Measurements from ENCODE around the gene ARHGEF26. TPM values are rescaled to one million over a fixed set of nuclear protein-coding genes. Genes with fewer than 3 reads are reported as not detected.

ARHGEF26 gene
- total and polyA plus RNA-seq, 4 donors = 12.3 to 45.5 (median 28.5) TPM

DNA sequence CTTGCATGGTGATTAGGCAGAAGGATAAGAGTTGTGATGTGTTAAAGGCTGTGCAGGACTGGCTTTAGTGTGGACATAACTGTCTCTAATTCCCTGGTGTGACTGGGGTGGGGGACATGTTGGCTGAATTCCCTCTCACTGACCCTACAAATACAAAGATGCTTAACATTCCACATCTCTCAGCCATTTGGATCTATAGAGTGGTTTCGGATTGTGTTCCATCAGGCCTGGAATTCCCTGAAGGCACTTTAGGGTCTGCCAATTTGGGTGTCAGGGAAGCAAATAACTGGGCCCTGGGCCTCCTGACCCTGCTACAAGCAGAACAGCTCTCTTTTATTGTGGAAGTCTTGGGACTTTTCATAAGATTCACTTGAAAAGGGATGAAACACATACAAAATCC, 56.2 kb downstream of the ARHGEF26 start:
- DNase-seq (peak; percentile 29 to 36 (median 29)), ATAC-seq (ENCODE audit: insufficient read depth, low FRiP score) (no peak)
- Histone ChIP-seq H3K9ac (ENCODE audit: insufficient read depth in 1 of 2, low read length in 2 of 2) (no peak overlapping the region), H3K4me1 (ENCODE audit: control insufficient read depth in 5 of 5, insufficient read depth in 5 of 5, low read length in 5 of 5) (peaks cover 0 to 11% (median 0%) of the 10 kb centered on the region in 5 donors), H3K4me3 (no peak overlapping the region), H3K36me3 (ENCODE audit: control insufficient read depth in 4 of 4, insufficient read depth in 4 of 4, low read length in 4 of 4) (no peaks in the 10 kb centered on the region), H3K27me3 (ENCODE audit: control insufficient read depth in 3 of 3, insufficient read depth in 3 of 3, low read length in 2 of 3) (no peaks in the 10 kb centered on the region), H3K9me3 (ENCODE audit: control insufficient read depth in 4 of 4, insufficient read depth in 3 of 4, low read length in 3 of 4) (peaks cover 0 to 6% (median 0%) of the 10 kb centered on the region in 4 donors), H3K27ac (ENCODE audit: low read depth in 1 of 2, low read length in 1 of 2) (no peak overlapping the region)
- TF ChIP-seq, protein P1, sequence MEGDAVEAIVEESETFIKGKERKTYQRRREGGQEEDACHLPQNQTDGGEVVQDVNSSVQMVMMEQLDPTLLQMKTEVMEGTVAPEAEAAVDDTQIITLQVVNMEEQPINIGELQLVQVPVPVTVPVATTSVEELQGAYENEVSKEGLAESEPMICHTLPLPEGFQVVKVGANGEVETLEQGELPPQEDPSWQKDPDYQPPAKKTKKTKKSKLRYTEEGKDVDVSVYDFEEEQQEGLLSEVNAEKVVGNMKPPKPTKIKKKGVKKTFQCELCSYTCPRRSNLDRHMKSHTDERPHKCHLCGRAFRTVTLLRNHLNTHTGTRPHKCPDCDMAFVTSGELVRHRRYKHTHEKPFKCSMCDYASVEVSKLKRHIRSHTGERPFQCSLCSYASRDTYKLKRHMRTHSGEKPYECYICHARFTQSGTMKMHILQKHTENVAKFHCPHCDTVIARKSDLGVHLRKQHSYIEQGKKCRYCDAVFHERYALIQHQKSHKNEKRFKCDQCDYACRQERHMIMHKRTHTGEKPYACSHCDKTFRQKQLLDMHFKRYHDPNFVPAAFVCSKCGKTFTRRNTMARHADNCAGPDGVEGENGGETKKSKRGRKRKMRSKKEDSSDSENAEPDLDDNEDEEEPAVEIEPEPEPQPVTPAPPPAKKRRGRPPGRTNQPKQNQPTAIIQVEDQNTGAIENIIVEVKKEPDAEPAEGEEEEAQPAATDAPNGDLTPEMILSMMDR (IDR thresholded peaks at IDR 0.05; ENCODE audit: control extremely low read depth, extremely low read depth) = no peak
- WGBS, 2 donors = 83 to 90% methylated on average over 1 of the region's 1 CpG

DNA sequence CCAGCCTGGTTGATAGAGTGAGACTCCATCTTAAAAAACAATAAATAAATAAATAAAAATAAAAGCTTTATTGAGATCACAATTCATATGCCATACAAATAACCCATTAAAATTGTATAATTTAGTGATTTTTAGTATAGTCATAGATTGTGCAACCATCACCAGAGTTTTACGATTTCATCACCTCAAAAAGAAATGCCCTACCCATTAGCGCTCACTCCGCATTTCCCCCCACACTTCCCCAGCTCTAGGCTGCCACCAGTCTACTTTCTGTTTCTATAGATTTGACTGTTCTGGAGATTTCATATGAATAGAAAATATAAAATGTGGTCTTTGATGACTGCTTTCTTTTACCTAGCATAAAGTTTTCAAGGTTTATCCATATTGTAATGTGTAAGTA, 57.0 kb downstream of the ARHGEF26 start:
- H3K9ac ChIP-seq (ENCODE audit: insufficient read depth in 1 of 2, low read length in 2 of 2) = no peak overlapping the region
- H3K27me3 ChIP-seq (ENCODE audit: control insufficient read depth in 3 of 3, insufficient read depth in 3 of 3, low read length in 2 of 3) = no peaks in the 10 kb centered on the region
- no peaks in the 10 kb centered on the region for H3K36me3 ChIP-seq (ENCODE audit: control insufficient read depth in 4 of 4, insufficient read depth in 4 of 4, low read length in 4 of 4)
- ATAC-seq (ENCODE audit: insufficient read depth, low FRiP score) (no peak), DNase-seq (no peak)
- H3K4me3 ChIP-seq = no peak overlapping the region
- H3K27ac ChIP-seq (ENCODE audit: low read depth in 1 of 2, low read length in 1 of 2) = no peak overlapping the region
- peaks cover 0 to 6% (median 0%) of the 10 kb centered on the region in 4 donors for H3K9me3 ChIP-seq (ENCODE audit: control insufficient read depth in 4 of 4, insufficient read depth in 3 of 4, low read length in 3 of 4)
- TF ChIP-seq, protein P1 (IDR thresholded peaks at IDR 0.05; ENCODE audit: control extremely low read depth, extremely low read depth) = no peak
- 61 to 70% methylated on average over 3 of the region's 3 CpGs for WGBS, 2 donors
- H3K4me1 ChIP-seq (ENCODE audit: control insufficient read depth in 5 of 5, insufficient read depth in 5 of 5, low read length in 5 of 5) = peaks cover 0 to 11% (median 0%) of the 10 kb centered on the region in 5 donors

DNA sequence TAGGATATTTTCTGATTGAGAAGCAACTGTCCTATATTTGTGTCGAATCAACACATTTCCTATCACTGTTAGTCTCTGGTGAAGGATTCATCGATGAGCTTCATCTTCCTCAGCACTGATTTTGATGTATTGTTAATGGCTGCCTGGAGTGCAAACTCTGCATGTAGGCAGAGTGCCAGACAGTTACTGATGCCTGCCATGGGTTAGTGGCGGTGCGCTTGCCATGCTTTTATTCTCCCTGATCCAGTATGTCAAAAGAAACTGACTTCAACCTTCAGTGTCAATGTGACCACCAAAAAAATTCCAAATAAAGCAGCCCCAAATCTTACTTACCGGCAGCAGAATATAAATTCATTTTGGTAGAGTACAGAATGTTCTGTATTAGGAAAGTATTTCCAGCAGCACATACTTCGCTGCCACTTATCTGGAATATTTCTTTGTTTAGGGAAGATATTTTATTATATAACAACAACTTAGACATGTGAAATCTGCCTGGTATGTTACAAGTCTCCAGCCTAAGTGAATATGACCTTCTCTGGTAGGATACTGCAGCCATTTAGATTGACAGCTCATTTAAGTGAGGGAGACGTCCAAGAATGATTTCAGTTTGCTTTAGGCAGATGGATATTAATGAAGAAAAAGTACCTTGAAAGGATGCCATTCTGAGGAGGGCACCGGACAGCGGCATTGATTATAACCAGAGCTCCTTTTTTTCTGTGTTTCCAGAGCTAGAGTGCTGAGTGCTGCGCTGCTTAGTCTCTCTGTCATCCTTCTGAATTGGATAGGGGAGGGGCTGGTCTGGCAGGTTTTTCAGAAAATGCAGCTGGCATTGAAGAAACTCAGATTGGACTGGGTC, 59.9 kb downstream of the ARHGEF26 start:
- DNase-seq = peak; percentile 40 to 60 (median 40)
- no peak for ATAC-seq (ENCODE audit: insufficient read depth, low FRiP score)
- WGBS, 2 donors = 71 to 83% methylated on average over 10 of the region's 10 CpGs

More for the DNA sequence above, 59.9 kb downstream of the ARHGEF26 start:
- no peaks in the 10 kb centered on the region for H3K27me3 ChIP-seq (ENCODE audit: control insufficient read depth in 3 of 3, insufficient read depth in 3 of 3, low read length in 2 of 3)
- no peak overlapping the region for H3K4me3 ChIP-seq
- peak overlapping the region in 1 of 2 donors; percentile 55 for H3K27ac ChIP-seq (ENCODE audit: low read depth in 1 of 2, low read length in 1 of 2)
- no peaks in the 10 kb centered on the region for H3K36me3 ChIP-seq (ENCODE audit: control insufficient read depth in 4 of 4, insufficient read depth in 4 of 4, low read length in 4 of 4)
- H3K4me1 ChIP-seq (ENCODE audit: control insufficient read depth in 5 of 5, insufficient read depth in 5 of 5, low read length in 5 of 5) = peaks cover 0 to 6% (median 0%) of the 10 kb centered on the region in 5 donors
- peaks cover 0 to 6% (median under 1%) of the 10 kb centered on the region in 4 donors for H3K9me3 ChIP-seq (ENCODE audit: control insufficient read depth in 4 of 4, insufficient read depth in 3 of 4, low read length in 3 of 4)
- no peak overlapping the region for H3K9ac ChIP-seq (ENCODE audit: insufficient read depth in 1 of 2, low read length in 2 of 2)
- TF ChIP-seq, protein P1 (IDR thresholded peaks at IDR 0.05; ENCODE audit: control extremely low read depth, extremely low read depth) = no peak
